Measurements from ENCODE around the gene RFX2.

Gene RFX2

DNA sequence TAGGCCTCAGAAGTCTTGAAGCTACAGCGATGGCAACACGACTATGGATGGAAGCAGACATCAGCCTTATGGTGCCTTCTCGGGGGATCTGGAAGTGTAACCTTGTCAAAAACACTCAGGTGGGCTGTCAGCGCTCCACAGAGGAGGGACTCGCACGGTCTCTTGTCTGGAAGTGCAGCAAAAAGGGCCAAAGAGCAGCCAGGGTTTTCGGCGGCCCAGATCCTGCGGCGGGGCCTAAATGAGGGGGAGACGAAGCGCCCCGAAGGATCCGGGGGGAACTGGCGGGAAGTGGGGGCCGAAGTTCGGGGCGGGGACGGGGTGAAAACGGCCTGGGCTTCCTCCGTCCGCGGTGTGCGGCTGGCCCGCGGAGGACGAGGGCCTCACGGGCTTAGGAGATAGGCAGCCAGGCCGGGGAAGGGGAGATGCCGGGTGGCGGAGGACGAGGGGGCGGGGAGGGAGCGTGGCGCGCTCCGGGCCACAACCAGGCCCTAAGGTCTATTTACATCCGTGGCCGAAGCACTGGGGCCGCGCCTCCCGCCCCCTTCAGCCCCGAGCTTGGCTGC, 133.0 kb downstream of the RFX2 start (continued):
- TF ChIP-seq, protein P1, sequence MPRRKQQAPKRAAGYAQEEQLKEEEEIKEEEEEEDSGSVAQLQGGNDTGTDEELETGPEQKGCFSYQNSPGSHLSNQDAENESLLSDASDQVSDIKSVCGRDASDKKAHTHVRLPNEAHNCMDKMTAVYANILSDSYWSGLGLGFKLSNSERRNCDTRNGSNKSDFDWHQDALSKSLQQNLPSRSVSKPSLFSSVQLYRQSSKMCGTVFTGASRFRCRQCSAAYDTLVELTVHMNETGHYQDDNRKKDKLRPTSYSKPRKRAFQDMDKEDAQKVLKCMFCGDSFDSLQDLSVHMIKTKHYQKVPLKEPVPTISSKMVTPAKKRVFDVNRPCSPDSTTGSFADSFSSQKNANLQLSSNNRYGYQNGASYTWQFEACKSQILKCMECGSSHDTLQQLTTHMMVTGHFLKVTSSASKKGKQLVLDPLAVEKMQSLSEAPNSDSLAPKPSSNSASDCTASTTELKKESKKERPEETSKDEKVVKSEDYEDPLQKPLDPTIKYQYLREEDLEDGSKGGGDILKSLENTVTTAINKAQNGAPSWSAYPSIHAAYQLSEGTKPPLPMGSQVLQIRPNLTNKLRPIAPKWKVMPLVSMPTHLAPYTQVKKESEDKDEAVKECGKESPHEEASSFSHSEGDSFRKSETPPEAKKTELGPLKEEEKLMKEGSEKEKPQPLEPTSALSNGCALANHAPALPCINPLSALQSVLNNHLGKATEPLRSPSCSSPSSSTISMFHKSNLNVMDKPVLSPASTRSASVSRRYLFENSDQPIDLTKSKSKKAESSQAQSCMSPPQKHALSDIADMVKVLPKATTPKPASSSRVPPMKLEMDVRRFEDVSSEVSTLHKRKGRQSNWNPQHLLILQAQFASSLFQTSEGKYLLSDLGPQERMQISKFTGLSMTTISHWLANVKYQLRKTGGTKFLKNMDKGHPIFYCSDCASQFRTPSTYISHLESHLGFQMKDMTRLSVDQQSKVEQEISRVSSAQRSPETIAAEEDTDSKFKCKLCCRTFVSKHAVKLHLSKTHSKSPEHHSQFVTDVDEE (CRISPR knock-in tag; IDR thresholded peaks at IDR 0.05) = no peak
- TF ChIP-seq ZFP30 (CRISPR knock-in tag; IDR thresholded peaks at IDR 0.05) = no peak

DNA sequence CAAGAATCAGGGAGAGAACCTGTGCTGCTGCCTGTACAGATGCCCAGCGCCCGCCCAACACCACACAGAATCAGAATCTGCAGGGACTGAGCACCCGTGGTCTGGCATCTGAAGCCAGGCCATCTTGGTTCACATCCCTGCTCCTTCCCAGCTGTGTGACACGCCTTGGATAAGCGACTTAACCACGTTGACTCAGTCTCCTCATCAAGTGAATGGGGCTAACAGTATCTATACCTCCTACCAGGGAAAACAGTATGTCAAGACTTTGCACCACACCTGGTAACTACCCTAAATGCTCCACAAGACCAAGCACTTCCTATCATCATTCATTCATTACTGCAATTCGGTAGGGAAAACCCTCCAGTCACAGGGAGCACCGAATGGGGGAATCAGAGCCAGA, 133.5 kb downstream of the RFX2 start:
- no peak for ATAC-seq
- TF ChIP-seq PPARA (CRISPR knock-in tag; IDR thresholded peaks at IDR 0.05; ENCODE audit: borderline replicate concordance) = no peak
- TF ChIP-seq, protein P2, sequence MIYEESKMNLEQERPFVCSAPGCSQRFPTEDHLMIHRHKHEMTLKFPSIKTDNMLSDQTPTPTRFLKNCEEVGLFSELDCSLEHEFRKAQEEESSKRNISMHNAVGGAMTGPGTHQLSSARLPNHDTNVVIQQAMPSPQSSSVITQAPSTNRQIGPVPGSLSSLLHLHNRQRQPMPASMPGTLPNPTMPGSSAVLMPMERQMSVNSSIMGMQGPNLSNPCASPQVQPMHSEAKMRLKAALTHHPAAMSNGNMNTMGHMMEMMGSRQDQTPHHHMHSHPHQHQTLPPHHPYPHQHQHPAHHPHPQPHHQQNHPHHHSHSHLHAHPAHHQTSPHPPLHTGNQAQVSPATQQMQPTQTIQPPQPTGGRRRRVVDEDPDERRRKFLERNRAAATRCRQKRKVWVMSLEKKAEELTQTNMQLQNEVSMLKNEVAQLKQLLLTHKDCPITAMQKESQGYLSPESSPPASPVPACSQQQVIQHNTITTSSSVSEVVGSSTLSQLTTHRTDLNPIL (CRISPR knock-in tag; IDR thresholded peaks at IDR 0.05; ENCODE audit: low read depth) = no peak
- no peak for TF ChIP-seq ZFP3 (CRISPR knock-in tag; IDR thresholded peaks at IDR 0.05)
- no peak for TF ChIP-seq ZNF70 (CRISPR knock-in tag; IDR thresholded peaks at IDR 0.05)
- TF ChIP-seq ZFP30 (CRISPR knock-in tag; IDR thresholded peaks at IDR 0.05) = no peak
- TF ChIP-seq PATZ1 (CRISPR knock-in tag; IDR thresholded peaks at IDR 0.05; ENCODE audit: borderline replicate concordance) = no peak

- TF ChIP-seq CSDC2 (CRISPR knock-in tag; IDR thresholded peaks at IDR 0.05) (no peak), OSR1 (CRISPR knock-in tag; IDR thresholded peaks at IDR 0.05) (no peak), ZNF8 (CRISPR knock-in tag; IDR thresholded peaks at IDR 0.05) (no peak)
- no peak for ATAC-seq
Measured at GRCh38 chr19:5975388-5975728, 134.9 kb downstream of the RFX2 start.

GRCh38 chr19:5974721-5975387, 135.4 kb downstream of the RFX2 start:
- ATAC-seq = no peak
- TF ChIP-seq ZC3H10 (CRISPR knock-in tag; IDR thresholded peaks at IDR 0.05) (no peak), PPARA (CRISPR knock-in tag; IDR thresholded peaks at IDR 0.05; ENCODE audit: borderline replicate concordance) (no peak), TOX (CRISPR knock-in tag; IDR thresholded peaks at IDR 0.05; ENCODE audit: borderline replicate concordance) (no peak), CSRNP3 (CRISPR knock-in tag; IDR thresholded peaks at IDR 0.05) (no peak), POU6F1 (CRISPR knock-in tag; IDR thresholded peaks at IDR 0.05; ENCODE audit: borderline replicate concordance, low read depth) (no peak), TCF4 (CRISPR knock-in tag; IDR thresholded peaks at IDR 0.05; ENCODE audit: borderline replicate concordance) (no peak), ZNF70 (CRISPR knock-in tag; IDR thresholded peaks at IDR 0.05) (no peak), ZFP30 (CRISPR knock-in tag; IDR thresholded peaks at IDR 0.05) (no peak), GLIS3 (CRISPR knock-in tag; IDR thresholded peaks at IDR 0.05) (no peak), ISL1 (CRISPR knock-in tag; IDR thresholded peaks at IDR 0.05) (no peak), ESRRG (CRISPR knock-in tag; IDR thresholded peaks at IDR 0.05) (no peak), SNAI2 (CRISPR knock-in tag; IDR thresholded peaks at IDR 0.05) (no peak), ZNF8 (CRISPR knock-in tag; IDR thresholded peaks at IDR 0.05) (no peak), ZNF565 (CRISPR knock-in tag; conservative IDR thresholded peaks at IDR 0.05; ENCODE audit: low read depth) (no peak), OSR1 (CRISPR knock-in tag; IDR thresholded peaks at IDR 0.05) (no peak), CSDC2 (CRISPR knock-in tag; IDR thresholded peaks at IDR 0.05) (no peak), ZFP3 (CRISPR knock-in tag; IDR thresholded peaks at IDR 0.05) (no peak), ARNTL (CRISPR knock-in tag; IDR thresholded peaks at IDR 0.05; ENCODE audit: borderline replicate concordance, low read depth) (no peak)
- TF ChIP-seq, protein P2 (CRISPR knock-in tag; IDR thresholded peaks at IDR 0.05; ENCODE audit: low read depth) = no peak
- TF ChIP-seq, protein P1 (CRISPR knock-in tag; IDR thresholded peaks at IDR 0.05) = no peak
